Activated T-cell treated with anti-CD3 and anti-CD28 coated beads for 1 hour (primary cell): ENCODE data around the gene CCRL2.
"Not testable (repeated sequence)": the region's sequence is repeated elsewhere in the genome, so short reads cannot be mapped to it uniquely, and the experiment has no call there.

Experiments used
- DNase-seq: peaks from one replicate; pipeline ENCODE4 v3.0.0-alpha.2; 2020; ENCODE audit warnings: low read depth

CCRL2 gene

DNA sequence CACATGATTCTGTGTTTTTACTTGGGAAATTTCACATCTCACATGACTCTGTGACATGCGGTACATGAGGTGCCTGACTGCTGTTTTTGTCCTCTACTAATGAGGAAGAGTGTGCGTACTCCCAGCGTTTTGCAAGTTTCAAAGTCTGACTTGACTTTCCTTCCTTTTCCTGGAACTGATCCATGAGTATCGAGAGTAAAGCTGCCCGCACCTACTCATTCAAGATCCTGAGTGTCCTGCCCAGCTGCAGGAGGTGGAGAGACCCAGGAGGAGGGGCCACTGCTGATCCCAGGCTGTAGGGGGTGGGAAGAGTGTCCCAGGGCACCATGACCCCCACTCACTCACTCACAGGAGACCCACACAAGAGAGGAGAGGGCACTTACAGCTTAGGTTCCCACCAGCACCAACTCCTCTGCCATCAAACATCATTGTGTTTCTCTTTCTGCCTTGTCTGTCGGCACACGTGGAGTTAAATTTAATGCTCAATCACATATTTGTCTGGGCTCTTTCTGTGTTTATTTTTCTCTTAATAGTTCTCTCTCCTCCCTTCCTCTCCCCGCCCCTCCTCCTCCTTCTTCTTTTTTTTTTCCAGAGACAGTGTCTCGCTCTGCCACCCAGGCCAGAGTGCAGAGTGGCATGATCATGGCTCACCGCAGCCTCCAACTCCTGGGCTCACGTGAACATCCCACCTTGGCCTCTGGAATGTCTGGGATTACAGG lies 1.6 kb upstream of the CCRL2 start:
- no peak for DNase-seq

GRCh38 chr3:46406443-46406787 lies 644 bp upstream of the CCRL2 start:
- no peak for DNase-seq

- DNase-seq = no peak
Measured at GRCh38 chr3:46407970-46408369, 911 bp downstream of the CCRL2 start.

DNA sequence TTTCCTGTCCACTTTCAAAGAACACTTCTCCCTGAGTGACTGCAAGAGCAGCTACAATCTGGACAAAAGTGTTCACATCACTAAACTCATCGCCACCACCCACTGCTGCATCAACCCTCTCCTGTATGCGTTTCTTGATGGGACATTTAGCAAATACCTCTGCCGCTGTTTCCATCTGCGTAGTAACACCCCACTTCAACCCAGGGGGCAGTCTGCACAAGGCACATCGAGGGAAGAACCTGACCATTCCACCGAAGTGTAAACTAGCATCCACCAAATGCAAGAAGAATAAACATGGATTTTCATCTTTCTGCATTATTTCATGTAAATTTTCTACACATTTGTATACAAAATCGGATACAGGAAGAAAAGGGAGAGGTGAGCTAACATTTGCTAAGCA lies 1.8 kb downstream of the CCRL2 start:
- no peak for DNase-seq

DNA sequence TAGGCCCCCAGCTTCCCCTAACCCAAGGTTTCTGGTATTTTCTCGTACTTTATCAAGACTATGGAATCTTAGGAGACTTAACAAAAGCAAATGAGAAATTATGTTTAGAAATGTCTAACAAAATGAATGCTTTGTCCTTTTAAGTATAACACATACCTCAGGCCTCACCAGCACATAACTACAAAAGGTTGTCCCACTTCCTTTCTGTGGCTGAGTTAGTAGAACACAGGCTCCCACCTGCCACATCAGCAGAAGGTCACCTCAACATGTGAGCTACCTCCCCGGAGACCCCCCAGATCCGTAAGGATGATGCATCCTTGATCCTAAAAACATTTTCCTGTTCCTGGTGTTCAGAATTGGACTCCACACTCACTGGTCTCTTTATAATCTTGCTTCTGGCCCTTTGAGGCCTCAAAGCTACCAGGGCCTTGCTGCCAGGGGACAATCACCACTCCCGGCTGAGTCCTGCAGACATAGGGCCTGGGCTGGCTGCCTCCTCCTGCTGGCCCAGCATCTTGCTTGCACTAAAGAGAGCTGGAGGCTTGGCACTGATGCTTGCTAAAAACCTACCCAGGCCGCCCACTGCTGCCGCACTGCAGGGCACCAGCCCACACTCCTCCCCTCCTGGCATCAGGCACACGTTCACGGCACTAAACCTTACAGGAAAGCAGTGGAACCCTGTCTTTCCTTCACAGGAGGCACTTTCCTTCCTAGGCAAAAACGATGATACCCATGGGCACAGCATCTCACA lies 2.9 kb downstream of the CCRL2 start:
- no peak for DNase-seq

GRCh38 chr3:46410669-46411068 lies 3.6 kb downstream of the CCRL2 start:
- no peak for DNase-seq

DNA sequence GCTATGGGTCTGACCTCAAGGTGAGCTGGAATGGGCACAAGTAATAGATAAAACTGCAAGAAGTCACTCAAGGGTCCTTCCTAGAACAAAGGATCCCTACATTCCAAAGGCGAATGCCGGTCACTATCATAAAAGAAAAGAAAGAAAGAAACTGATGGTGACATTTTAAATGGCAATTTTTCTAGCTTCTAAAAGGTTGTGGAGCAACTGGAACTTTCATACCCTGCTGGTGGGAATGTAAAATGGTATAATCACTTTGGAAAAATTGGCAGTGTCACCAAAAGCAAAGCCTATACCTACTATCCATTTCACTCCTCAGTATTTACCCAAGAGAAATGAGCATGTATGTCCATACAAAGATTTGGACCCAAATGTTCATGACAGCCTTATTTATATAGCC lies 4.2 kb downstream of the CCRL2 start:
- DNase-seq = no peak

DNA sequence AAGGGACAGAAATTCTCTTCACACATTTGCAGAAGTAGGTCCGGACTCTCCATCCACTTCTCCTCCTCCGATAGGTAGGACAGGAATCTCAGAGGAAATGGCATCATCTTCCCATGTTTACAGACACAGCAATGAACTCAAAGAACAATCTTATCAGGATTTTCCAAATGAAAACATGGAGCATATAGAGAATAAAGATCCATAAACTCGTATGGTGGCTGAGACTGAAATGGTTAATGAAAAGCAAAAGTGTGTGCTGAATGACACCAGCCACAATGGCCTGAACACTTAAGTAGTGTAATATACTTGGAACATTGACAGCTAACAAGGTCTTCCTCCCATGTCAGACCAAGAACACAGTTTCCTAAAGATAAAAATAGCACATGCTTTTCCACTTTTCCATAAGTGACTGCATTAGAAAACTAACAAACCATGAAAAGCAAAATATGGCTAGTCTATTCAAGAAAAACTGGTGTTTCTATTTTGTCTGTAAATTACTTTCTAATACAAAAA lies 5.8 kb downstream of the CCRL2 start:
- no peak for DNase-seq

- DNase-seq = no peak
Measured at GRCh38 chr3:46413951-46414350, 6.9 kb downstream of the CCRL2 start.

DNA sequence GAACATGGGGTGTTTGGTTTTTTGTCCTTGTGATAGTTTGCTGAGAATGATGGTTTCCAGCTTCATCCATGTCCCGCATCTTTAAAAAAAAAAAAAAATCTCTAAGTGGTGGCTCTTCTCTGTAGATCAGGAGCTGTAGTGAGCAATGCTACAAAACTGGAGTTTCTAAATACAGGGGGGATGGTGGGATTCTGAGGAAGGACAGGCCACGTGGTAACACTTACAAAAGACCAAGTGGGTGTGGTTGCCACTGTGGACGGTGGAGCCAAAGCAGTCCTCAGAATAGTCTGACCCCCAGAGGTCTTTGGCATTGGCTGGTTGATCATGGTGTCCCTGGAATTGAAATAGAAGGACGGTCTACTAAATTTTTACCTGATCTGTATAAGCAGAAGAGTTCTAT lies 7.7 kb downstream of the CCRL2 start:
- no peak for DNase-seq

DNA sequence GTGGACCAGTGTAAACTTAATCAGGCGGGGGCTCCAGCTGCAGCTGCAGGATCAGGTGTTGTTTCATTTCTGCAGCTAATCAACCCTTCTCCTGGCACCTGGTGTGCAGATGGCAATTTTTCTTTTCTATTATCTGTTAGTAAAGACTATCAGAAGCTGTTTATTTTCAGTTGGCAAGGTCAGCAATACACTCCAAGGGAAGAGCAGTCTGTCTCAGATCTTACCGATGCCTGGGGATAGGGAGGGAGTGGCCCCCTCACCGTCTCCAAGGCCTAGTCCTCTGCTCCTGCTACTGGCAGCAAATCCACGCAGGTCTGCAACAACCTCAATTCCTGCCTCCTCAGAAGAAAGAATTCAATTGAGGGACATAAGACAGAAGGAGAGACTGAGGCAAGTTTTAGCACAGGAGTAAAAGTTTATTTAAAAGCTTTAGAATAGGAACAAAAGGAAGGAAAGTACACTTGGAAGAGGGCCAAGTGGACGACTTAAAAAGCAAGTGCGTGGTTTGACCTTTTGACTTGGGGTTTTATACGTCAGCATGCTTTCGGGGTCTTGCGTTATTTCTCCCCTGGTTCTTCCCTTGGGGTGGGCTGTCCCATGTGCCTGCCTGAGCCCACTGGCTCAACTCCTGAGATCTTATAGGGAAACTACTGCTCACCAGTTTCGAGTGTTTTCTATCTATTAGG lies 9.2 kb downstream of the CCRL2 start:
- DNase-seq = no peak

DNA sequence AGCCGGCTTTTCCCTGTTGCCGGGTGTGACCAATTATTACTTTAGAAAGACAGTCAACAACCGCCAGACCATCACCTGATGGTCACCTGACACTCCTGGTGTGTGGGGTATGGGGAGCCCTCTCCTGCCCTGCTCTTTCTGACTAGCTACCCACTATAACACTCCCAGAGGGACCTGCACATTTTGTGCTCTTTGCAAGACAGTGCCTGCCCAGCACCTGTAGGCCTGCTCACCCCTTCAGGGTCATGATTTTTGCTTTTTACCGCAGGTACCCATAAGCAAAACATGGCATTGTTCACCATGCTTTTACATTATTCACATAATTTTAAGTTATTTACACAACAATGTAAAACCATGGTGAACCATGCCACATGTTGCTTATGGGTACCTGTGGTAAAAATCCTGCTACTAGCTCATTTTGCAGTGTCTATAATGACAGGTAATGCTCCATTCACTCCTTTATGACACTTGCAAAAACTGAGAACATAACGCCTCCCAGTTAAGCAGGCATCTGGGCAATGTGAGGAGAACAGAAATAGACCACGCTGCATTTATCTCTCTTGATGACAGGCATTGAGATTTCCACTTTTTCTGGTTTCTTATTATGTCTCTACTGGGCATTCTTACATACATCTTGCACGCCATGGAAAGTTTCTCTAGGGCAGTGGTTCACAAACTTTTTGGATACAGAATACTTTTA lies 9.9 kb downstream of the CCRL2 start:
- DNase-seq = no peak

DNA sequence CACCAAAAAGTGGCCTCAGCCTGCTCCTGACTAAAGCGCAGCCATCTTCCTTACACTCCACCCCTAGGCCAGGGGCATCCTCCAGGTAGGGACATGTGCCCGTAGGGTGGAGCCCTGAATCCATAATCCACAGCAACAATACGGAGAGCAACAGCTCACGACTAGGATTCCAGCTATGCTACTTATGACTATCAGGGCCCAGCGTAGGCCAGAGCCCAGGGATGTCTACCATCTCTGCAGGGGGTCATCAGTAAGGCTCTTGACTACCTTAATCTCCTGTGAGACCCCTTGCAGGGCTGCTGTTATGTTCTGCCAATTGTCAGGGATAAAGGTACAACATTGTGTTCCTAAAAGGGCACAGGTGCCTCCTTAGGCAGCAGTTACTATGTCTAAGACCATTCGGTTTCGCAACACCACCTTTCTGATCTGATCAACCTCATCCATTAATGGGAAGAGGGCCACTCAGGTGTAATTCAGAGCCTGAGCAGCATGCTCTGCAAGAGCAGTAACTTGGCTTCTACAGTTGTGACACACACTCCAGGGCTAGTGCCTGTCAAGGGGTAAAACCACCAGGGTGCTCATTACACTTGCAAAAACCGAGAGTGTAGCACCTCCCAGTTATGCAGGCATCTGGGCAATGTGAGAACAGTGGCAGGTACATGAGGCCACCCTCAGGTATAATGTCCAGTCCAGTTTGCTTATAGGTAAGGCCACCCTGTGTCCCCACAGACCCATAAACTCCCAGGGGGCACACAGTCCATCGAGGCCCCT lies 11.0 kb downstream of the CCRL2 start:
- DNase-seq = no peak

- DNase-seq = no peak
Measured at GRCh38 chr3:46419816-46420215, 12.8 kb downstream of the CCRL2 start.

GRCh38 chr3:46420931-46421330 lies 13.9 kb downstream of the CCRL2 start:
- DNase-seq = no peak

DNA sequence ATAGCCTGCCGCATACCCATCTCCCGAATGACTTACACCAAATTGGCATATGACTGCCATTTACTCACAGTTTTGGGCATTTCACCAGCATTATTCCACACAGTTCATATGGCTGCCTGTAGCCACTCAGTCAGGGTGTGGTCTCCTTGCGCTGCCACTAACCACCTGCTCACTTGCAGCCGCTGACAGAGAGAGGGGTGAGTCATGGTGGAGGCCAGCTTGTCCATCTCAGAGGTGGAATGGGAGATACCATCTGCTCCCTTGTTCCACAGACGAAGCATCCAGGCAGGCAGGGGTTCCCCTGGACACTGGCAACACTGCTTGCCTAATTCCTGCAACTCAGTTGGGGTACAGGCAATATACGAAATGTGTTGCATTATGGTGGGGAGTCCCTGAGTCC lies 15.6 kb downstream of the CCRL2 start:
- no peak for DNase-seq

GRCh38 chr3:46423588-46423987 lies 16.5 kb downstream of the CCRL2 start:
- DNase-seq = no peak

DNA sequence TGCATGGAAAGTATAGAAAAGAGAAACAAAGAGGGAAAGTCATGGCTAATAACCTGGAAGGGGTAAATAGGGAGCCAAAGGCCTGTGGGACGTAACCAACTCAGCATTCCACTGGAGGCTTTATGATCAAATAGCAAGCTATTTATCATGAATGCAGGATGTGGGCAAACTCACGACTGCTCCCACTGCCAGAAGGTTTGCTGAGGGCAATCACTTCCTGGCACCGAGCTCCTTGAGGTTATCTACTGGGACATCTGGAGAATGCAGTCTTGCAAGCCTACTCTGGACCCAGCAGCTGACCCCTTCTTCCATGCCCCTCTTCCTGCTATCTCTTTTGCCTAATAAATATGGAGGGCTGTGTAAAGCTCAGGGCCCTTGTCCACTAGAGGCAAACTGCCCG lies 19.4 kb downstream of the CCRL2 start:
- DNase-seq = not testable (repeated sequence)

GRCh38 chr3:46427404-46427803 lies 20.3 kb downstream of the CCRL2 start:
- DNase-seq = not testable (repeated sequence)

- DNase-seq = no peak
Measured at GRCh38 chr3:46427916-46428833, 21.1 kb downstream of the CCRL2 start.

- no peak for DNase-seq
Measured at GRCh38 chr3:46429250-46429649, 22.2 kb downstream of the CCRL2 start.
